ENCODE results near the gene MINK1.
A peak's percentile ranks its signal among the peaks of the same experiment; 100 is the strongest.

MINK1 gene

DNA sequence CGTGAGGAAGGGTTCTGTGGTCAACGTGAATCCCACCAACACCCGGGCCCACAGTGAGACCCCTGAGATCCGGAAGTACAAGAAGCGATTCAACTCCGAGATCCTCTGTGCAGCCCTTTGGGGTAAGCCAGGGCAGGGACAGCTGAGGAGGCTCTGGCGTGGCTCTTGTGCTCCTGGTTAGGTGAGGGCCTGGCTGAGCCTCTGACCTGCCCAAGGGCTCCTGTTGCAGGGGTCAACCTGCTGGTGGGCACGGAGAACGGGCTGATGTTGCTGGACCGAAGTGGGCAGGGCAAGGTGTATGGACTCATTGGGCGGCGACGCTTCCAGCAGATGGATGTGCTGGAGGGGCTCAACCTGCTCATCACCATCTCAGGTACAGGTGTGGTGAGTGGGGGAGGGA, 62.0 kb downstream of the MINK1 start:
- Histone ChIP-seq H3K4me1 (ENCODE audit: control insufficient read depth, insufficient read depth, low read length) (no peaks in the 10 kb centered on the region), H3K4me3 (ENCODE audit: low read depth, low read length) (no peak overlapping the region), H3K36me3 (ENCODE audit: control insufficient read depth in 2 of 2, insufficient read depth in 1 of 2, low read length in 2 of 2) (peaks cover 6 to 86% of the 10 kb centered on the region in 2 experiments; a peak in 2 of 3 replicates), H3K9me3 (ENCODE audit: control insufficient read depth, insufficient read depth, low read depth, low read length) (no peaks in the 10 kb centered on the region), H3K27ac (ENCODE audit: extremely low read depth, low read depth, low read length) (no peak overlapping the region)
- POLR2A ChIA-PET: no interaction called here
- TF ChIP-seq, protein P1, sequence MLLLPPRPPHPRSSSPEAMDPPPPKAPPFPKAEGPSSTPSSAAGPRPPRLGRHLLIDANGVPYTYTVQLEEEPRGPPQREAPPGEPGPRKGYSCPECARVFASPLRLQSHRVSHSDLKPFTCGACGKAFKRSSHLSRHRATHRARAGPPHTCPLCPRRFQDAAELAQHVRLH (tag by site-specific recombination; IDR thresholded peaks at IDR 0.05): no peak
- TF ChIP-seq ZNF544 (tag by site-specific recombination; IDR thresholded peaks at IDR 0.05): no peak
- TF ChIP-seq ZNF169 (tag by site-specific recombination; IDR thresholded peaks at IDR 0.05): no peak
- TF ChIP-seq YY2 (tag by site-specific recombination; IDR thresholded peaks at IDR 0.05): no peak
- no peak for TF ChIP-seq KLF1 (tag by site-specific recombination; IDR thresholded peaks at IDR 0.05)
- no peak for TF ChIP-seq SP2 (tag by site-specific recombination; IDR thresholded peaks at IDR 0.05)
- TF ChIP-seq, protein P2, sequence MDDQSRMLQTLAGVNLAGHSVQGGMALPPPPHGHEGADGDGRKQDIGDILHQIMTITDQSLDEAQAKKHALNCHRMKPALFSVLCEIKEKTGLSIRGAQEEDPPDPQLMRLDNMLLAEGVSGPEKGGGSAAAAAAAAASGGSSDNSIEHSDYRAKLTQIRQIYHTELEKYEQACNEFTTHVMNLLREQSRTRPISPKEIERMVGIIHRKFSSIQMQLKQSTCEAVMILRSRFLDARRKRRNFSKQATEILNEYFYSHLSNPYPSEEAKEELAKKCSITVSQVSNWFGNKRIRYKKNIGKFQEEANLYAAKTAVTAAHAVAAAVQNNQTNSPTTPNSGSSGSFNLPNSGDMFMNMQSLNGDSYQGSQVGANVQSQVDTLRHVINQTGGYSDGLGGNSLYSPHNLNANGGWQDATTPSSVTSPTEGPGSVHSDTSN (CRISPR knock-in tag; IDR thresholded peaks at IDR 0.05): no peak
- no peak for TF ChIP-seq ZNF239 (tag by site-specific recombination; IDR thresholded peaks at IDR 0.05)
- no peak for TF ChIP-seq ZNF677 (tag by site-specific recombination; IDR thresholded peaks at IDR 0.05)
- no peak for TF ChIP-seq ZNF37A (tag by site-specific recombination; IDR thresholded peaks at IDR 0.05)
- no peak for TF ChIP-seq ZNF132 (tag by site-specific recombination; IDR thresholded peaks at IDR 0.05; ENCODE audit: borderline replicate concordance)
- TF ChIP-seq, protein P3, sequence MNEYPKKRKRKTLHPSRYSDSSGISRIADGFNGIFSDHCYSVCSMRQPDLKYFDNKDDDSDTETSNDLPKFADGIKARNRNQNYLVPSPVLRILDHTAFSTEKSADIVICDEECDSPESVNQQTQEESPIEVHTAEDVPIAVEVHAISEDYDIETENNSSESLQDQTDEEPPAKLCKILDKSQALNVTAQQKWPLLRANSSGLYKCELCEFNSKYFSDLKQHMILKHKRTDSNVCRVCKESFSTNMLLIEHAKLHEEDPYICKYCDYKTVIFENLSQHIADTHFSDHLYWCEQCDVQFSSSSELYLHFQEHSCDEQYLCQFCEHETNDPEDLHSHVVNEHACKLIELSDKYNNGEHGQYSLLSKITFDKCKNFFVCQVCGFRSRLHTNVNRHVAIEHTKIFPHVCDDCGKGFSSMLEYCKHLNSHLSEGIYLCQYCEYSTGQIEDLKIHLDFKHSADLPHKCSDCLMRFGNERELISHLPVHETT (tag by site-specific recombination; IDR thresholded peaks at IDR 0.05): no peak
- no peak for TF ChIP-seq ZNF776 (tag by site-specific recombination; IDR thresholded peaks at IDR 0.05; ENCODE audit: borderline replicate concordance)
- no peak for TF ChIP-seq ZNF510 (tag by site-specific recombination; IDR thresholded peaks at IDR 0.05; ENCODE audit: insufficient replicate concordance)
- no peak for TF ChIP-seq ZNF157 (tag by site-specific recombination; IDR thresholded peaks at IDR 0.05)
- TF ChIP-seq, protein P4, sequence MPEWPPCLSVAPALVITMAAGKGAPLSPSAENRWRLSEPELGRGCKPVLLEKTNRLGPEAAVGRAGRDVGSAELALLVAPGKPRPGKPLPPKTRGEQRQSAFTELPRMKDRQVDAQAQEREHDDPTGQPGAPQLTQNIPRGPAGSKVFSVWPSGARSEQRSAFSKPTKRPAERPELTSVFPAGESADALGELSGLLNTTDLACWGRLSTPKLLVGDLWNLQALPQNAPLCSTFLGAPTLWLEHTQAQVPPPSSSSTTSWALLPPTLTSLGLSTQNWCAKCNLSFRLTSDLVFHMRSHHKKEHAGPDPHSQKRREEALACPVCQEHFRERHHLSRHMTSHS (tag by site-specific recombination; IDR thresholded peaks at IDR 0.05): no peak
- TF ChIP-seq GLIS2 (tag by site-specific recombination; IDR thresholded peaks at IDR 0.05): no peak
- CTCF ChIA-PET: interaction anchor here (1.1 kb wide), 1 partner anchor 91 kb away, joined by 3 read pairs; no protein-coding TSS in a partner anchor

DNA sequence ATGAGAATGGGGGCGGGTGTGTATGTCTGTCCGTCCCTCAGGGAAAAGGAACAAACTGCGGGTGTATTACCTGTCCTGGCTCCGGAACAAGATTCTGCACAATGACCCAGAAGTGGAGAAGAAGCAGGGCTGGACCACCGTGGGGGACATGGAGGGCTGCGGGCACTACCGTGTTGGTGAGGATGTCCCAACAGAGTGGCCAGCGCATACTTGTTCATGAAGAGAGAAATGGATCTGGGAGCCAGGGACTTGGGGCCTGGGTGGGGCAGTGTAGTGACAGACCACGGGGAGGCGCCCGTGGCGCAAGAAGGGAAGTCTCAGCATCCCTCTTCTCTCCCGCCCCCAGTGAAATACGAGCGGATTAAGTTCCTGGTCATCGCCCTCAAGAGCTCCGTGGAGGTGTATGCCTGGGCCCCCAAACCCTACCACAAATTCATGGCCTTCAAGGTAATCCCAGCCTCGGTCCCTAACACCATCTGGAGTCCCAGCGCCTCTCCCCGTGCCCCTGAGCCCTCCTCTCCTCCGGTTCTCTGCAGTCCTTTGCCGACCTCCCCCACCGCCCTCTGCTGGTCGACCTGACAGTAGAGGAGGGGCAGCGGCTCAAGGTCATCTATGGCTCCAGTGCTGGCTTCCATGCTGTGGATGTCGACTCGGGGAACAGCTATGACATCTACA, 62.7 kb downstream of the MINK1 start:
- Histone ChIP-seq H3K4me1 (ENCODE audit: control insufficient read depth, insufficient read depth, low read length) (no peaks in the 10 kb centered on the region), H3K4me3 (ENCODE audit: low read depth, low read length) (no peak overlapping the region), H3K27ac (ENCODE audit: extremely low read depth, low read depth, low read length) (no peak overlapping the region), H3K9me3 (ENCODE audit: control insufficient read depth, insufficient read depth, low read depth, low read length) (no peaks in the 10 kb centered on the region), H3K36me3 (ENCODE audit: control insufficient read depth in 2 of 2, insufficient read depth in 1 of 2, low read length in 2 of 2) (peaks cover under 1 to 83% of the 10 kb centered on the region in 2 experiments; a peak in 2 of 3 replicates)
- TF ChIP-seq, protein P5, sequence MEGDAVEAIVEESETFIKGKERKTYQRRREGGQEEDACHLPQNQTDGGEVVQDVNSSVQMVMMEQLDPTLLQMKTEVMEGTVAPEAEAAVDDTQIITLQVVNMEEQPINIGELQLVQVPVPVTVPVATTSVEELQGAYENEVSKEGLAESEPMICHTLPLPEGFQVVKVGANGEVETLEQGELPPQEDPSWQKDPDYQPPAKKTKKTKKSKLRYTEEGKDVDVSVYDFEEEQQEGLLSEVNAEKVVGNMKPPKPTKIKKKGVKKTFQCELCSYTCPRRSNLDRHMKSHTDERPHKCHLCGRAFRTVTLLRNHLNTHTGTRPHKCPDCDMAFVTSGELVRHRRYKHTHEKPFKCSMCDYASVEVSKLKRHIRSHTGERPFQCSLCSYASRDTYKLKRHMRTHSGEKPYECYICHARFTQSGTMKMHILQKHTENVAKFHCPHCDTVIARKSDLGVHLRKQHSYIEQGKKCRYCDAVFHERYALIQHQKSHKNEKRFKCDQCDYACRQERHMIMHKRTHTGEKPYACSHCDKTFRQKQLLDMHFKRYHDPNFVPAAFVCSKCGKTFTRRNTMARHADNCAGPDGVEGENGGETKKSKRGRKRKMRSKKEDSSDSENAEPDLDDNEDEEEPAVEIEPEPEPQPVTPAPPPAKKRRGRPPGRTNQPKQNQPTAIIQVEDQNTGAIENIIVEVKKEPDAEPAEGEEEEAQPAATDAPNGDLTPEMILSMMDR (tag by site-specific recombination; IDR thresholded peaks at IDR 0.05): 0 out of 2 replicates have a peak, but pooled peaks have one; percentile 14
- no peak for TF ChIP-seq ZNF571 (tag by site-specific recombination; IDR thresholded peaks at IDR 0.05)
- ChIA-PET CTCF (interaction anchor here (1.1 to 1.5 kb wide), 2 partner anchors 92 to 163 kb away, joined by 3 to 5 read pairs; no protein-coding TSS in a partner anchor), POLR2A (no interaction called here)
